HL-60/S4 (cell line): Measurements from ENCODE around the gene LSR.
"Not testable (repeated sequence)": the region's sequence is repeated elsewhere in the genome, so short reads cannot be mapped to it uniquely, and the experiment has no call there.

ENCODE experiments used
- in situ Hi-C: fragments of 300-500 bp; cut with MboI; formaldehyde crosslinking; loops from 2 replicates; pipeline ENCODE4 v1.14.3; 2022; ENCODE audit warnings: low sequenced_read_pairs

LSR gene

GRCh38 chr19:35216833-35217648 lies 31.8 kb upstream of the LSR start:
- in situ Hi-C loops = no loop called here

- in situ Hi-C loops = no loop called here
Measured at GRCh38 chr19:35217649-35217990, 31.2 kb upstream of the LSR start.

- in situ Hi-C loops = no loop called here
Measured at GRCh38 chr19:35219008-35219407, 29.8 kb upstream of the LSR start.

- in situ Hi-C loops = no loop called here
Measured at GRCh38 chr19:35220315-35220921, 28.4 kb upstream of the LSR start.

GRCh38 chr19:35220973-35221590 lies 27.7 kb upstream of the LSR start:
- in situ Hi-C loops = not testable (repeated sequence)

GRCh38 chr19:35222373-35223015 lies 26.3 kb upstream of the LSR start:
- in situ Hi-C loops = no loop called here

- in situ Hi-C loops = no loop called here
Measured at GRCh38 chr19:35223084-35223790, 25.6 kb upstream of the LSR start.

- in situ Hi-C loops = no loop called here
Measured at GRCh38 chr19:35223862-35224505, 24.8 kb upstream of the LSR start.

- in situ Hi-C loops = no loop called here
Measured at GRCh38 chr19:35224681-35225571, 23.9 kb upstream of the LSR start.

- in situ Hi-C loops = no loop called here
Measured at GRCh38 chr19:35225951-35226350, 22.9 kb upstream of the LSR start.

GRCh38 chr19:35226748-35227147 lies 22.1 kb upstream of the LSR start:
- in situ Hi-C loops = no loop called here

- in situ Hi-C loops = no loop called here
Measured at GRCh38 chr19:35228177-35228930, 20.4 kb upstream of the LSR start, which contains the start of gene FAM187B. Gene FAM187B (minus strand): TSS chr19:35228739. CDS start chr19:35228680, 59 bp downstream.

GRCh38 chr19:35229601-35230000 lies 19.2 kb upstream of the LSR start:
- in situ Hi-C loops = no loop called here

- in situ Hi-C loops = no loop called here
Measured at GRCh38 chr19:35231956-35232645, 16.7 kb upstream of the LSR start.

GRCh38 chr19:35232912-35233311 lies 15.9 kb upstream of the LSR start:
- in situ Hi-C loops = no loop called here

GRCh38 chr19:35236638-35237400 lies 12.0 kb upstream of the LSR start:
- in situ Hi-C loops = no loop called here

- in situ Hi-C loops = not testable (repeated sequence)
Measured at GRCh38 chr19:35239597-35239996, 9.2 kb upstream of the LSR start.
